Measurements from ENCODE around the gene FEN1.

FEN1 gene

GRCh38 chr11:61792310-61793082, at the start of gene FEN1, which contains the start of gene TMEM258:
Gene FEN1 (plus strand): TSS chr11:61792911. CDS start chr11:61795362, 2,451 bp downstream.
Gene TMEM258 (minus strand): TSS chr11:61792599. CDS start chr11:61792558, 41 bp downstream.
- peak; percentile 83 to 84 for DNase-seq

DNA sequence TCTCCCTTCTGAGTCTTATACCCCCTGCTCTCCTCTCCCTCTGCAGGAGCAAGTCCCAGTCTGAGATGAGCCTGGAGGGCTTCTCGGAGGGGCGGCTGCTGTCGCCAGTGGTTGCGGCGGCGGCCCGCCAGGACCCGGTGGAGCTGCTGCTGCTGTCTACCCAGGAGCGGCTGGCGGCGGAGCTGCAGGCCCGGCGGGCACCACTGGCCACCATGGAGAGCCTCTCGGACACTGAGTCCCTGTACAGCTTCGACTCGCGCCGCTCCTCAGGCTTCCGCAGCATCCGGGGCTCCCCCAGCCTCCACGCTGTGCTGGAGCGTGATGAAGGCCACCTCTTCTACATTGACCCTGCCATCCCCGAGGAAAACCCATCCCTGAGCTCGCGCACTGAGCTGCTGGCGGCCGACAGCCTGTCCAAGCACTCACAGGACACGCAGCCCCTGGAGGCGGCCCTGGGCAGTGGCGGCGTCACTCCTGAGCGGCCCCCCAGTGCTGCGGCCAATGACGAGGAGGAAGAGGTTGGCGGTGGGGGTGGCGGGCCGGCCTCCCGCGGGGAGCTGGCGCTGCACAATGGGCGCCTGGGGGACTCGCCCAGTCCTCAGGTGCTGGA, 49.1 kb upstream of the FEN1 start:
- DNase-seq = no peak

GRCh38 chr11:61744181-61744580, 48.5 kb upstream of the FEN1 start:
- DNase-seq = no peak

DNA sequence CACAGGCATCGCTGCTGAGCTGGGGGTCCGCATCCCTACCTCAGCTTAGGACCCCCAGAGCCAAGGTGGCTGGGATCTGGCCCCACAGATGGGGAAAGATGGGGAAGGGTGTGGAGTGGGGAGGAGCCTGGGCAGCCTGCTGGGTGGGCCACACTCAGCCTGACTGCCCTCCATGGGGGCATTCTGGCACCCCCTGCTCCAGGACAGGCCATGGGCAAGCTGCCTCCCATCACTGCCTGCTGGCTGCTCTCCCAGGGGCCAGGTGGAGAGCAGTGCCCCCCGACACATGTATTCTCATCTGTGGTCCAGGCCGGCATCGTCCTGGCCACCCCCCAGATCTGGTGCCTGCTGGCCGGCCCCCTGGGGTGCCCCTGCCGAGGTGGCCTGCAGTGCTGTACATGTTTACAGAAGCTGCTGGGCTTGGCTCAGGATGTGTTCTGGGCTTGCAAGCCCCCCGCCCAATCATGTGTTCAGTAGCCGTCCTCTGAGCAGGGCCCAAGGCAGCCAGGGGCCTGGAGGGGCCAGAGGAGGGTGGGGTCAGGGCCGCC, 48.0 kb upstream of the FEN1 start:
- DNase-seq = no peak

DNA sequence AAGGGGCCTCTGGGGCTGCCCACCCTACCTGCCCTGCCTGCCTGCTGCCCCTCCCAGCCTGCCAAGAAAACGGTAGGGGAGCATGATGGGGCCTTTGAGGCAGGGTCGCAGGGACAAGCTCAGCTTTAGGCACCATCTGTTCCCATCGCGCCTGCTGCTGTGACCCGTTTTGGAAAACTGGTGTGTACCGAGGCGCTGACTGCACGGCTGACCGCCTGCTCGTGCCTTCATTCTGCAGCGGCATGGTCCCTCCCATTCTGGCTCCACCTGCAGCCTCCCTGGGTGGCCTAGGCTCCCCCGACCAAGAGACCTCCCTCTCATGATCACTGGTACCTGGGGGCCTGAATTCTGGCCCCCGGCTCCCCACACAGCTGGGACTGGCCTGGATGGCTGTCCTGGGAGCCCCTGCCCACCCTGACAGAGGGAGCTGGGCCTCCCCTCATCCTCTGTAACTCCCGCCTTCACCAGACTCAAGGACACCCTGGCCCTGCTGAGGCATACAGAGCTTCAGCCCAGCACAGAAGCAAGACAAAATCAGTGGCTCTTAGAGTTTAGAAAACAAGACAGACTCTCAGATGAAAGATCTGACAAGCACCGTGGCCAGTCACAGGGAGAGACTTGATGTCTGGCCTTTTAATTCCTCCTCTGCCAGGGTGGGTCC, 46.8 kb upstream of the FEN1 start:
- no peak for DNase-seq

DNA sequence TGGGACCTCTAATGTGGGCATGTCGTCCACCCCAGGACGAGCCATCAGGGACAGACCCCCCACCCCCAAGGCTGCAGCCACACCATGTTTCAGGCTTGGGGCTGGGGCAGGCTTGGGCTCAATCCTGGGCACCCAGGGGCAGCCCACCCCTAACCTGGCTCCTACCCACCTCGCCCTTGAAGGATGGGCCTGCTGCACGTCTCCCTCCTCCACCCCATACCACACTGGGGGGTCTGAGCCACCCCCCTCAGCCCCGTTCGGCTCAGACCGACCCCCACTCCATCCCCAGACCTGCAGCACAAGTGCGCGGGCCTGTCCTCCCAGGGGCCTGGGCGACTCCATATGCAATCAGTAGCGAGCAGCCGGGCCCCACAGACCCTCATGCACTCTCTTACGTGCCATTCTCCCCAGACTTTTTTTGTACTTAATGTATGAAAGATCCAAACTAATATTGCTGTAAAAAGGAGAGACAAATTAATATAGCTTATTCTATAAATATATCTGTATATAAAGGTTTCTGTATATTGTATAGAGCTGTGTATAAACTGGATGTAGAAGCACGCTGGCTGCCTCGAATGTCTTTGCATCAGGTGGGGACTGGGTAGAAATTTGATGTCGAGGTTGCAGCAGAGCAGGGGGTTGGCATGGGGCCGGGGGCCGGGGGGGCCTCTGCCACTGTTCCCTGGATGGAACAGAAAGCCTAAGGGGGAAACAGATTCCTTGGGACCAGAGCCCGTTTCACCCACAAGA, 46.1 kb upstream of the FEN1 start:
- DNase-seq = no peak

GRCh38 chr11:61747192-61747966, 45.3 kb upstream of the FEN1 start:
- DNase-seq = peak; percentile 33 to 73

- no peak for DNase-seq
These were observed 44.8 kb upstream of the FEN1 start for GRCh38 chr11:61747967-61748285.

DNA sequence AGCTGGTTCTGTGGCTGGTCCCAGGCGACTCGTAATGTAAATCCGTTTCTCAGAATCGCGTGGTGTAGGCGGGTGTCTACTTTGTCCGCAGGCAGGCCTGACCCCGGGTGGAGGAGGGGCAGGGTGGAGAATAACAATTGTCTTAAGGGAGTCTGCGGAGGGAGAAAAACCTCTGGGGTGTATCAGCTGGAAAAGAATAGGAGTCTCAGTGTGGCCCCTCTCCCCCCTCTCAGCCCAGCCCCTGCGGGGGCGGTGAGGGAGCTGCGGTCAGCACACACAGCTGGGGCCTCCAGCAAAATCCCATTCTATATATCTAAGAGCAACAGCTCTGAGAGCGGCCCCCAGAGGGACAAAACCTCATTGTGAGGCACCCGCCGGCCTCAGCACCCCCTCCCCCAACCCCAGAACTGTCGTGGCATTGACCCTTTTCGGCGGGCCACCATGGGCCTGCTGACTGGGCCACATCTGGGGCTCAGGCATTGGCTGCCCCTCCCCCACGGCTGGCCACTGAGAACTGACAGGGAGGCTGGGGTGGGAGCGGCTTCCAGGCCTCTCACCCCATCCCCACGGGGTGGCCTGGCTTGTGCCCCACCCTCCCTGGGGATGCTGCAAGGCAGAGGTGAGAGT, 43.0 kb upstream of the FEN1 start:
- DNase-seq = peak; percentile 25 to 27

DNA sequence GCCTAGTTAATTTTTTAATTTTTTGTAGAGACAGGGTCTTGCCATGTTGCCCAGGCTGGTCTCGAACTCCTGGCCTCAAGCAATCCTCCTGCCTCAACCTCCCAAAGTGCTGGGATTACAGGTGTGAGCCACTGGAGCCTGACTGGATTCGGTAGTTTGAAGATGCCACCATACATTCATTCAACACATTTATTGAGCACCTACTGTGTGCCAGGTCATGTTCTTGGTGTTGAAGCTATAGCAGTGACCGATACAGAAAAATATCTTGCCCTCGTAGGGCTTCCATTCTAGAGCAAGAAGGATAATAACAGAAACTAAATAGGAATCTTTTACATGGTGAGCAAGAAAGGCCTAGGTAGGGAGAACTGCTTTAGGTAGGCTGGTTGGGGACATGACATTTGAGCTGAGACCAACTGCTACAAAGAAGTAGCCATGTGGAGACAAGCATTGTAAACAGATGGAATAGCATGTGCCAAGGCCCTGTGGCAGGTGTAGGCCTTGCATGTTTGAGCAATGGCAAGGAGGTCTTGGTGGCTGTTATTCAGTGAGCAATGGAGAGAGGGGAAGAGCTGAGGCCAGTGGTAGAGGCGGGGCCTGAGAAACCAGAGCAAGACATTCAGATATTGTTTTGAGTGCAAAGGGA, 42.0 kb upstream of the FEN1 start:
- DNase-seq = no peak

DNA sequence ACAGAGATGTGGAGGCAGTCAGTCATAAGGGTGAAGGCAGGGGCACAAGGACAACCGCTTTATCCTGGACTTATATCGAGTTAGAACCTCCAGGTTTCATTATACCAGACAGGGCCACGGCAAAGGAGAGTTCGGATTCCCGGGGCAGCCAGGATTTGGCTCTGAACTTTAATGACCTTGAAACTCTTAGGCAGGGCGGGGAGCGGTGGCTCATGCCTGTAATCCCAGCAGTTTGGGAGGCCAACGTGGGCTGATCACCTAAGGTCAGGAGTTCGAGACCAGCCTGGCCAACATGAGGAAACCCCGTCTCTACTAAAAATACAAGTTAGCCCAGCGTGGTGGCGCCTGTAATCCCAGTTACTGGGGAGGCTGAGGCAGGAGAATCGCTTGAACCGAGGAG, 41.3 kb upstream of the FEN1 start:
- DNase-seq = no peak

DNA sequence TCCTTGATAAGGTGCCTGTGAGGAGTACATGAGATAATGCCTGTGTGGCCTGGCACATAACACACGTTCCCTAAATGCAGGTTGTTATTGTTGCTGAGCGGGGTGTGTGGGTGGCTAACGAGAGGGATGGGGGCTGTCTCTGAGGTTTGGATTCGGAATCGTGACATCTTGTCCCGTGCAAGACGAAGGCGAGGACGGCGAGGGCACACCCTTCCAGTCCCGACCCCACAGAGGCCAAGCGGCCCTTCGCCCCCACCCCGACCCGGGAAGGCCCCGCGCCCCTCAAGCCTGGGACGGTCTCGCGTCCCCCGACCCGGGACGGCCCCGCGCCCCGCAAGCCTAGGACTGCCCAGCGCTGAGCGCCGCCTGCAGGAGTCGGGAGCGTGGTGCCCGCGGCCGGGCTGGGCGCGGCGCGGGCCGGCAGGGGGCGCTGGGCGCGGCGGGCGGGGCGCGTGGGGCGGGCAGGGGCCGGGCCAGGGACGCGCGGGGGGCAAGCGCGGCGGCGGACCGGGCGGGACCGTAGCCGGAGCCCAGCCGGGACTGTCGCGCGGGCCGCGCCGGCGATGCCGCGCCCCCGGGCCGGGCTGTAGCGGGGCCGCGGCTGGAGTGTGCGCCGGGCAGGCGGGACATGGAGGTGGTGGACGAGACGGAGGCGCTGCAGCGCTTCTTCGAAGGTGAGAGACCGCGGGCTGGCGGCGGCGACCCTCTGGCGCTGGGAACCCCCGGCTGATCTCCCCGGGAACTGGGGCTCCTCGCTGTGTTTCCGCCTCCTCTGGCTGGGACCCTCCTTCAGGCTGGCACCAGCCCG, 40.4 kb upstream of the FEN1 start, which contains the start of gene MYRF:
Gene MYRF (plus strand): TSS at position 520 of the 808 bp plus-strand sequence. CDS start 109 bp downstream, at position 629.
- peak; percentile 21 to 48 for DNase-seq

DNA sequence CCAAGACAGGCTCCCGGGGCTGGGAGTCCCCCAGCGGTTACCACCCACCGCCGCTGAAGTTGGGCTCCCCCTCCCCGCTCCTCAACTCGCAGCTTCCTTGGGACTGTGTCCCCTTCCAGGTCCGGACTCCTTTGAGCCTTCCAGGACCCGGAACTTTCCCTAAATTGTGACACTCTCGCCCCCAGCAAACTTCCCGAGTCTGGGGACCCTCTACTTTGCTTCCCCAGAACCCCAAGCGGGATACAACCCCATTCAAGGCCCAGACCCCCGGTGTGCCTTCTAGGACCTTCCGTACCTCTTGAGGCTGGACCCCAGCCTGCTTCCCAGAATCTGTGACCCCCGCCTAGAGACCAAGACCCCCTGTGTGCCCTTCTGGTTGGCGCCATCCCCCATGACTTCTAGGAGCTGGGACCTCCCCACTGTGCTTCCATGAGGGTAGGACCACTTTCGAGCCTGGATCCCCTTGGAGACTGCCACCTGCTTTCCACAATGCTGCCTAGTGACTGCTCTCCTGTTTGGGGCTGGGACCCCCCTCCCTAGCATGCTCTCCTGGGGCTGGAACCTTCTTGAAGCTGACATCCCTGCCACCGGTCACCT, 39.7 kb upstream of the FEN1 start:
- DNase-seq = no peak

GRCh38 chr11:61753672-61754071, 39.0 kb upstream of the FEN1 start:
- no peak for DNase-seq

DNA sequence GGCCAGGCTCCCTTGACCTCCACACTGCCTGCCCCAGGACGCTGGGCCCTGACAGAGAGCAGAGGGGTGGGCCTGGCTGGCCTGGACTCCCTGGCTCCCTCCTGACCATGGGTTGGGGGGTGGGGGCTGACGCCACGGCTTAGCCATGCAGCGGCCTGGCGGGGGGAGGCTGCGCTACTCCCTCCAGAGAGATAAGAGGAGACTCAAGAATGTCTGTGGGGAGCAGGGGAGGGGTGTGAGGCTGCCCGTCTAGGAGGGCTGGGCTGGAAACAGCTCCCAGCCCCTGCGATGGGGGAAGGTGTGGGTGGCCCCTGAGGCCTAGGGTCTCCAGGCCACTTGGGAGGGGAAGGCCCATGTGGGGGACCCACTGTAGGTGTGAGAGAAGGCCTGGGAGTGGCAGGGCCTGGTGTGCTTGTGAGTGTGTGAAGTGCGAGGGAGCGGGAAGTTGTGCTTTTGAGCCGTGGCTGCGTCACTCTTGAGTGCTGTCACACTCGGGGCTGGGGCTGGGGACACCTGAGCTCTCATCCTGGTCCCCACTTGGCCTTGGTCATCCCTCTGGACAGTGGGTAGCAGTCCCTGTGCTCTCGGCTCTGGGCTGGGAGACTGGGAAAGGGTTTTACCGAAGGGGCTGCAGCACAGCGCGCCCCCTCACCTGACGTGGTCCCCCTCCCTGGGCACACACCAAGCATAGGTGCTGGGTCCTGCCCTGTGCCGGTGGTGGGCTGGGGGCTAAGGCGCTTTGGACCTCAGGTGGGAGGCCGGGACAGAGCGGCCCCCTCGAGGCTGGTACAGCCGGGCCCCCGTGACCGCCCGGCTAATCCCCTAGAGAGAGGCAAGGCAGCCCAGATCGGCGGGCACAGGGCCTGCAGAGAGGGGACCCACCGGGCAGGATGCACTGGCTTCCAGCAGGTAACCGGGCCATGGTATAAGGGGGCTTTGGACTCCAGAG, 37.9 kb upstream of the FEN1 start:
- DNase-seq = no peak

- no peak for DNase-seq
These were observed 36.6 kb upstream of the FEN1 start for GRCh38 chr11:61756147-61756451.

- peak; percentile 34 to 55 for DNase-seq
These were observed 36.1 kb upstream of the FEN1 start for GRCh38 chr11:61756452-61757212.

All from inflammatory macrophage treated with lipopolysaccharide for 1 hour (primary cell).